MCF 10A (cell line): ENCODE results near the gene GPR107. TPM values are rescaled to one million over a fixed set of nuclear protein-coding genes. Genes with fewer than 3 reads are reported as not detected.

Source experiments
- BruUV-seq: library from RNA; stranded (reverse); fragments of 400-500 nt; replicated peaks from 2 replicates; lab custom pipeline; 2021; lab: Mats Ljungman, UMichigan
- CTCF ChIA-PET: fragments of 300-600 bp; sonication (Branson Sonifier 250); formaldehyde crosslinking; extraction: SDS; loops from one replicate; lab custom pipeline; 2021; ENCODE audit warnings: antibody characterized with exemption, inconsistent platforms; lab: Yijun Ruan, JAX
- POLR2A ChIA-PET: fragments of 300-600, 350-650 bp; sonication (Branson Sonifier 250); formaldehyde crosslinking; extraction: SDS; loops from one replicate; lab custom pipeline; 2020; ENCODE audit warnings: antibody characterized with exemption, inconsistent platforms; lab: Yijun Ruan, JAX
- DNase-seq: peaks from one replicate; pipeline ENCODE4 v3.0.0-alpha.2; 2018; ENCODE audit not compliant: unreplicated experiment
- H3K27ac Mint-ChIP-seq: one replicate; pipeline ENCODE4 v1.8.0; 2022; ENCODE audit warnings: mild to moderate bottlenecking, low read depth, mixed read lengths; ENCODE audit not compliant: unreplicated experiment
- H3K27me3 Mint-ChIP-seq: one replicate; pipeline ENCODE4 v1.8.0; 2022; ENCODE audit warnings: mixed read lengths; ENCODE audit not compliant: insufficient read depth, unreplicated experiment
- H3K36me3 Mint-ChIP-seq: one replicate; pipeline ENCODE4 v1.8.0; 2022; ENCODE audit warnings: mild to moderate bottlenecking, moderate library complexity, mixed read lengths; ENCODE audit not compliant: insufficient read depth, unreplicated experiment
- H3K4me1 Mint-ChIP-seq: one replicate; pipeline ENCODE4 v1.8.0; 2022; ENCODE audit warnings: mixed read lengths; ENCODE audit not compliant: insufficient read depth, unreplicated experiment
- H3K4me3 Mint-ChIP-seq: one replicate; pipeline ENCODE4 v1.8.0; 2022; ENCODE audit warnings: mild to moderate bottlenecking, moderate library complexity, mixed read lengths; ENCODE audit not compliant: unreplicated experiment
- H3K9me3 Mint-ChIP-seq: one replicate; pipeline ENCODE4 v1.8.0; 2022; ENCODE audit warnings: mixed read lengths; ENCODE audit not compliant: unreplicated experiment
- intact Hi-C: fragments of 100-400 bp; cut with micrococcal nuclease; formaldehyde crosslinking; loops from 2 replicates; pipeline ENCODE4 v1.14.1; 2022
- total RNA-seq: library from RNA; stranded (reverse); gene quantifications from 2 replicates; pipeline ENCODE4 v1.2.3, GENCODE V29; 2022
- TF ChIP-seq, protein P1 (sequence below): fragments of 200-600 bp; IDR thresholded peaks from one replicate; pipeline ENCODE4 v1.8.0; 2022; ENCODE audit warnings: antibody characterized with exemption, mild to moderate bottlenecking; ENCODE audit not compliant: unreplicated experiment

The GPR107 gene
- total RNA-seq, 1 experiment from 2014 or later: 32.9 TPM

DNA sequence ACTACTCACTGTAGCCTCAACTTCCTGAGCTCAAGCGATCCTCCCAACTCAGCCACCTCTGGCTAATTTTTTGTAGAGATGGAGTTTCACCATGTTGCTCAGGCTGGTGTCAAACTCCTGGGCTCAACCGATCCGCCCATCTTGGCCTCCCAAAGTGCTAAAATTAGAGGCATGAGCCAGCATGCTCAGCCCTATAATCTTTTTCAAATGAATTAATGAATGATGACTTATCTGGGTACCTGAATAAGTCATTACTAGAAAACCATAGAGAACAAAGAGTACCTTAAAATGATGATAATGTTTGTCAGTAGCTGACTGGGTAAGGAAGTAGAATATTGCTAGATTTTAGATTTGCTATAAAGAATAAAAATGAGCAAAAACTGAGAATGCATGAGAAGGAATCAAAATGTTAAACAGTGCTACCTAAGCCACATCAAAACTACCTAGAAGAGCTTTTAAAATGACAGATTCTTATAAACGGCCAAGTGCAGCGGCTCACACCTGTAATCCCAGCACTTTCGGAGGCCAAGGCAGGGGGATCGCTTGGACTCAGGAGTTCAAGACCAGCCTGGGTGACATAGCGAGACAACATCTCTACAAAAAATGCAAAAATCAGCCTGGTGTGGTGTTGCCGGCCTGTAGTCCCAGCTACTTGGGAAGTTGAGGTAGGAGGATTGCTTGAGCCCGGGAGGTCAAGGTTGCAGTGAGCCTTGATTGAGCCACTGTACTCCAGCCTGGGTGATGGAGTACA lies 24.3 kb upstream of the GPR107 start:
- Mint-ChIP-seq H3K27ac (peak overlapping the region; percentile 46), H3K4me3 (no peak overlapping the region), H3K36me3 (no peaks in the 10 kb centered on the region), H3K4me1 (peaks cover 21% of the 10 kb centered on the region), H3K9me3 (peaks cover 6% of the 10 kb centered on the region), H3K27me3 (no peaks in the 10 kb centered on the region)
- POLR2A ChIA-PET: interaction anchor here (1.4 to 2.0 kb wide), 2 partner anchors 11 to 12 kb away, joined by 3 to 12 read pairs; no protein-coding TSS in a partner anchor
- no peak for DNase-seq
- TF ChIP-seq, protein P1, sequence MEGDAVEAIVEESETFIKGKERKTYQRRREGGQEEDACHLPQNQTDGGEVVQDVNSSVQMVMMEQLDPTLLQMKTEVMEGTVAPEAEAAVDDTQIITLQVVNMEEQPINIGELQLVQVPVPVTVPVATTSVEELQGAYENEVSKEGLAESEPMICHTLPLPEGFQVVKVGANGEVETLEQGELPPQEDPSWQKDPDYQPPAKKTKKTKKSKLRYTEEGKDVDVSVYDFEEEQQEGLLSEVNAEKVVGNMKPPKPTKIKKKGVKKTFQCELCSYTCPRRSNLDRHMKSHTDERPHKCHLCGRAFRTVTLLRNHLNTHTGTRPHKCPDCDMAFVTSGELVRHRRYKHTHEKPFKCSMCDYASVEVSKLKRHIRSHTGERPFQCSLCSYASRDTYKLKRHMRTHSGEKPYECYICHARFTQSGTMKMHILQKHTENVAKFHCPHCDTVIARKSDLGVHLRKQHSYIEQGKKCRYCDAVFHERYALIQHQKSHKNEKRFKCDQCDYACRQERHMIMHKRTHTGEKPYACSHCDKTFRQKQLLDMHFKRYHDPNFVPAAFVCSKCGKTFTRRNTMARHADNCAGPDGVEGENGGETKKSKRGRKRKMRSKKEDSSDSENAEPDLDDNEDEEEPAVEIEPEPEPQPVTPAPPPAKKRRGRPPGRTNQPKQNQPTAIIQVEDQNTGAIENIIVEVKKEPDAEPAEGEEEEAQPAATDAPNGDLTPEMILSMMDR: no peak
- CTCF ChIA-PET: interaction anchor here (0.7 to 1.5 kb wide), 4 partner anchors 8 to 32 kb away, joined by 3 to 7 read pairs (median 3); no protein-coding TSS in a partner anchor
- intact Hi-C loops: no loop called here
- BruUV-seq: no TSS peak

DNA sequence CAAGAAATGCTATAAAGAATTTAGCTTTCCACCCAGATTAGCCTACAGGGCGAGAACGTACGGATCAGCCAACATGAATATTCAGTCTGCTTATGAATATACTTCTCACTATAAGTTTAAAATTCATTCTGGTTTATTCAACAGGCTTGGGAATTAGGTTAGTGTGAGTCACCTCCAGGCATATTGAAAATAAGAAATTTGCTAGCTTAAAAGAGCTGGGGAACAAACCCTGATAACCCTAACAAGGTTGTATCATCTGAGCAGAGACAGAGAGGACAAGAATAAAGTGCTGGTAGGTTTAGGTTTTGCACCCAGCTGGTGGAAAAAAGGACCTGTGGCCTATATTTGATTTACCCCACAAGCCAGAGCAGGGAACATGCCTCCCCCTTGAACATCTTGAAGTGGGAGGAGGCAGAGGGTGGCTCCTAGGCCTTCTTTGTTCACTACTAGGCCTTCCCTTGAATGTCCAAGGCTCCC lies 23.0 kb upstream of the GPR107 start:
- Mint-ChIP-seq H3K9me3 (peaks cover 6% of the 10 kb centered on the region), H3K4me1 (peaks cover 21% of the 10 kb centered on the region), H3K4me3 (no peak overlapping the region), H3K36me3 (no peaks in the 10 kb centered on the region), H3K27ac (no peak overlapping the region), H3K27me3 (no peaks in the 10 kb centered on the region)
- no TSS peak for BruUV-seq
- TF ChIP-seq, protein P1: no peak
- no peak for DNase-seq
- POLR2A ChIA-PET: interaction anchor here (0.6 to 1.3 kb wide), 3 partner anchors 146 to 666 kb away, joined by 3 read pairs; no protein-coding TSS in a partner anchor
- CTCF ChIA-PET: interaction anchor here (0.9 to 1.5 kb wide), 2 partner anchors 10 to 18 kb away, joined by 3 to 7 read pairs; no protein-coding TSS in a partner anchor
- intact Hi-C loops: no loop called here

DNA sequence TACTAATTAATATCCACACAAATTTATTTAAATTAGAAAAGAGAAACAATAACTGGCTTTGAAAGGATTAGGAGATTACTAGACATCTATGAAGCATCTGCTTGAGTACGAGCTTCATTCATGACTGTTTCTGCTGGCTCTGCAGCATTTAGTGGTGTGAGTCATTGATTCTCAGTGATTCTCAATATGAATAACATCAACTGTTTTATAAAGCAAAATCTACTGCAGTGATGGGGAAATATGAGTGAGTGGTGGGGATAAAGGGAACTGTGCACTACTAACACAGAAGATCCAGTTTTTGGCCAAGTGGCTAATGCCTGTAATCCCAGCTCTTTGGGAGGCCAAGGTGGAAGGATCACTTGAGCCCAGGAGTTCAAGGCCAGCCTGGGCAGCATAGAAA lies 19.1 kb upstream of the GPR107 start:
- H3K4me3 Mint-ChIP-seq: no peak overlapping the region
- H3K27me3 Mint-ChIP-seq: no peaks in the 10 kb centered on the region
- BruUV-seq: no TSS peak
- intact Hi-C loops: no loop called here
- H3K27ac Mint-ChIP-seq: no peak overlapping the region
- DNase-seq: peak; percentile 34
- H3K9me3 Mint-ChIP-seq: no peaks in the 10 kb centered on the region
- TF ChIP-seq, protein P1: no peak
- POLR2A ChIA-PET: interaction anchor here (0.6 to 1.4 kb wide), 5 partner anchors 9 to 66 kb away, joined by 3 to 8 read pairs (median 3); no protein-coding TSS in a partner anchor
- H3K4me1 Mint-ChIP-seq: peaks cover 18% of the 10 kb centered on the region
- CTCF ChIA-PET: interaction anchor here (0.6 to 2.1 kb wide), 3 partner anchors 16 to 149 kb away, joined by 3 to 4 read pairs (median 4); no protein-coding TSS in a partner anchor
- H3K36me3 Mint-ChIP-seq: no peaks in the 10 kb centered on the region

DNA sequence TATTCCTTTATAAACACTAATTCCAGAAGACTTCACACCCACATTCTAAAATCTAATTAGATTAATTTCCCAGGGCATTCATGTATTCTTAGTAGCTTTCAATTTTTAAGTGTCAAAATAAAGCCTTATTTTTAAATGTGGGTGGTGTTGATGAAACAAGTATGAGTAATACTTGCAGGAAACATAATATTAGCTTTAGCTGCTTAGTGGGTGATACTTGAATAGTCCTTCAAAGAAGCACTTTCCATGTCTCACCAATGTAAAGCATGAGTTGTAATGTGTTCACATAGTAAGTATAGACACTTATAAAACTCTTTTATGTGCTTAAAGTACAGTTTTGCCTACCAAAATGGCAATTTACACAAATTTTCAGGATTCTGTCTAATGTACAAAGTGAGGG lies 17.6 kb upstream of the GPR107 start:
- no peaks in the 10 kb centered on the region for H3K27me3 Mint-ChIP-seq
- TF ChIP-seq, protein P1: no peak
- peaks cover 21% of the 10 kb centered on the region for H3K4me1 Mint-ChIP-seq
- ChIA-PET POLR2A (interaction anchor here (1.2 kb wide), 1 partner anchor 8 kb away, joined by 4 read pairs; no protein-coding TSS in a partner anchor), CTCF (interaction anchor here (2.1 kb wide), 1 partner anchor 151 kb away, joined by 4 read pairs; no protein-coding TSS in a partner anchor)
- intact Hi-C loops: no loop called here
- peak overlapping the region; percentile 42 for H3K27ac Mint-ChIP-seq
- H3K9me3 Mint-ChIP-seq: no peaks in the 10 kb centered on the region
- BruUV-seq: no TSS peak
- H3K36me3 Mint-ChIP-seq: no peaks in the 10 kb centered on the region
- no peak overlapping the region for H3K4me3 Mint-ChIP-seq
- peak; percentile 30 for DNase-seq
